ENCODE measurements around the gene FIGLA.

Gene FIGLA

GRCh38 chr2:70767699-70768589, 22.5 kb downstream of the FIGLA start, which contains the start of gene ADD2:
Gene ADD2, minus strand, starts transcription at chr2:70768200. Its CDS starts 61,792 bp downstream, at chr2:70706408.
- Histone ChIP-seq H3K9ac (ENCODE audit: low read length) (peak within 1 kb of the TSS; percentile 82), H2BK120ac (ENCODE audit: low read depth, low read length) (peak within 1 kb of the TSS; percentile 64), H2BK5ac (ENCODE audit: low read length) (no peak within 1 kb of the TSS), H3K27me3 (ENCODE audit: insufficient read depth, low read length, poor library complexity) (no peaks in the 10 kb centered on the region), H4K5ac (ENCODE audit: low read length) (no peak within 1 kb of the TSS), H3K4ac (ENCODE audit: low read depth, low read length) (peak within 1 kb of the TSS; percentile 77), H2BK15ac (replicated peaks; ENCODE audit: low read depth) (peak within 1 kb of the TSS; percentile 28), H3K27ac (ENCODE audit: low read depth, low read length) (peak within 1 kb of the TSS; percentile 80), H3K4me3 (ENCODE audit: low read length) (peak within 1 kb of the TSS; percentile 82), H3K56ac (ENCODE audit: low read length) (peak within 1 kb of the TSS; percentile 93), H3K4me2 (ENCODE audit: low read length) (peak within 1 kb of the TSS; percentile 75), H3K36me3 (ENCODE audit: control insufficient read depth, insufficient read depth, low read length) (no peaks in the 10 kb centered on the region), H3K79me2 (ENCODE audit: control insufficient read depth, insufficient read depth, low read length) (peaks cover 27% of the 10 kb centered on the region), H3K79me1 (ENCODE audit: low read length) (peaks cover 4% of the 10 kb centered on the region), H4K8ac (ENCODE audit: low read depth, low read length) (peak within 1 kb of the TSS; percentile 83), H3K23ac (ENCODE audit: low read length) (peak within 1 kb of the TSS; percentile 26), H3K4me1 (ENCODE audit: control insufficient read depth, low read depth, low read length) (peaks cover 4% of the 10 kb centered on the region), H3K18ac (ENCODE audit: low read length) (peak within 1 kb of the TSS; percentile 97), H2AK5ac (ENCODE audit: low read length) (no peak within 1 kb of the TSS)
- peak; percentile 91 for DNase-seq
- no CpG with 5 or more reads among the region's 74 CpGs for WGBS (ENCODE audit: extremely low coverage, insufficient coverage, low lambda C conversion rate)

GRCh38 chr2:70767079-70767698, 23.3 kb downstream of the FIGLA start:
- Histone ChIP-seq H3K56ac (ENCODE audit: low read length) (peak overlapping the region; percentile 93), H3K4me1 (ENCODE audit: control insufficient read depth, low read depth, low read length) (peaks cover 4% of the 10 kb centered on the region), H2BK15ac (replicated peaks; ENCODE audit: low read depth) (no peak overlapping the region), H3K18ac (ENCODE audit: low read length) (peak overlapping the region; percentile 97), H3K36me3 (ENCODE audit: control insufficient read depth, insufficient read depth, low read length) (no peaks in the 10 kb centered on the region), H3K4ac (ENCODE audit: low read depth, low read length) (peak overlapping the region; percentile 77), H3K27me3 (ENCODE audit: insufficient read depth, low read length, poor library complexity) (no peaks in the 10 kb centered on the region), H3K9ac (ENCODE audit: low read length) (peak overlapping the region; percentile 82), H3K23ac (ENCODE audit: low read length) (peak overlapping the region; percentile 26), H3K27ac (ENCODE audit: low read depth, low read length) (peak overlapping the region; percentile 80), H4K8ac (ENCODE audit: low read depth, low read length) (peak overlapping the region; percentile 83), H2BK120ac (ENCODE audit: low read depth, low read length) (no peak overlapping the region), H3K79me2 (ENCODE audit: control insufficient read depth, insufficient read depth, low read length) (peaks cover 31% of the 10 kb centered on the region), H2AK5ac (ENCODE audit: low read length) (no peak overlapping the region), H3K79me1 (ENCODE audit: low read length) (peaks cover 4% of the 10 kb centered on the region), H3K4me2 (ENCODE audit: low read length) (peak overlapping the region; percentile 75), H3K4me3 (ENCODE audit: low read length) (peak overlapping the region; percentile 82), H4K5ac (ENCODE audit: low read length) (no peak overlapping the region), H2BK5ac (ENCODE audit: low read length) (no peak overlapping the region)
- DNase-seq: peak; percentile 75
- no CpG with 5 or more reads among the region's 51 CpGs for WGBS (ENCODE audit: extremely low coverage, insufficient coverage, low lambda C conversion rate)

GRCh38 chr2:70766357-70767078, 23.9 kb downstream of the FIGLA start:
- H3K79me2 ChIP-seq (ENCODE audit: control insufficient read depth, insufficient read depth, low read length): peaks cover 33% of the 10 kb centered on the region
- H3K4me2 ChIP-seq (ENCODE audit: low read length): peak overlapping the region; percentile 70
- DNase-seq: no peak
- H2BK15ac ChIP-seq (replicated peaks; ENCODE audit: low read depth): no peak overlapping the region
- H3K36me3 ChIP-seq (ENCODE audit: control insufficient read depth, insufficient read depth, low read length): no peaks in the 10 kb centered on the region
- peak overlapping the region; percentile 80 for H3K27ac ChIP-seq (ENCODE audit: low read depth, low read length)
- H3K18ac ChIP-seq (ENCODE audit: low read length): peak overlapping the region; percentile 97
- no peaks in the 10 kb centered on the region for H3K27me3 ChIP-seq (ENCODE audit: insufficient read depth, low read length, poor library complexity)
- no peak overlapping the region for H4K5ac ChIP-seq (ENCODE audit: low read length)
- H3K4me1 ChIP-seq (ENCODE audit: control insufficient read depth, low read depth, low read length): peaks cover 4% of the 10 kb centered on the region
- H2AK5ac ChIP-seq (ENCODE audit: low read length): no peak overlapping the region
- H2BK5ac ChIP-seq (ENCODE audit: low read length): no peak overlapping the region
- H3K23ac ChIP-seq (ENCODE audit: low read length): peak overlapping the region; percentile 97
- peak overlapping the region; percentile 82 for H3K9ac ChIP-seq (ENCODE audit: low read length)
- WGBS (ENCODE audit: extremely low coverage, insufficient coverage, low lambda C conversion rate): no CpG with 5 or more reads among the region's 7 CpGs
- H3K56ac ChIP-seq (ENCODE audit: low read length): peak overlapping the region; percentile 93
- peaks cover 4% of the 10 kb centered on the region for H3K79me1 ChIP-seq (ENCODE audit: low read length)
- H4K8ac ChIP-seq (ENCODE audit: low read depth, low read length): no peak overlapping the region
- H3K4ac ChIP-seq (ENCODE audit: low read depth, low read length): peak overlapping the region; percentile 77
- H2BK120ac ChIP-seq (ENCODE audit: low read depth, low read length): peak overlapping the region; percentile 51
- H3K4me3 ChIP-seq (ENCODE audit: low read length): peak overlapping the region; percentile 82

- no peak overlapping the region for H4K5ac ChIP-seq (ENCODE audit: low read length)
- H3K27ac ChIP-seq (ENCODE audit: low read depth, low read length): no peak overlapping the region
- peaks cover 34% of the 10 kb centered on the region for H3K79me2 ChIP-seq (ENCODE audit: control insufficient read depth, insufficient read depth, low read length)
- no peak overlapping the region for H3K18ac ChIP-seq (ENCODE audit: low read length)
- peaks cover 4% of the 10 kb centered on the region for H3K4me1 ChIP-seq (ENCODE audit: control insufficient read depth, low read depth, low read length)
- no CpG with 5 or more reads among the region's 7 CpGs for WGBS (ENCODE audit: extremely low coverage, insufficient coverage, low lambda C conversion rate)
- no peak overlapping the region for H3K4me2 ChIP-seq (ENCODE audit: low read length)
- no peak overlapping the region for H2BK5ac ChIP-seq (ENCODE audit: low read length)
- H3K56ac ChIP-seq (ENCODE audit: low read length): no peak overlapping the region
- H3K79me1 ChIP-seq (ENCODE audit: low read length): peaks cover 4% of the 10 kb centered on the region
- H3K9ac ChIP-seq (ENCODE audit: low read length): no peak overlapping the region
- H3K23ac ChIP-seq (ENCODE audit: low read length): no peak overlapping the region
- H2BK15ac ChIP-seq (replicated peaks; ENCODE audit: low read depth): no peak overlapping the region
- no peak overlapping the region for H3K4ac ChIP-seq (ENCODE audit: low read depth, low read length)
- no peaks in the 10 kb centered on the region for H3K27me3 ChIP-seq (ENCODE audit: insufficient read depth, low read length, poor library complexity)
- H3K4me3 ChIP-seq (ENCODE audit: low read length): no peak overlapping the region
- H4K8ac ChIP-seq (ENCODE audit: low read depth, low read length): no peak overlapping the region
- no peak overlapping the region for H2AK5ac ChIP-seq (ENCODE audit: low read length)
- no peak overlapping the region for H2BK120ac ChIP-seq (ENCODE audit: low read depth, low read length)
- no peaks in the 10 kb centered on the region for H3K36me3 ChIP-seq (ENCODE audit: control insufficient read depth, insufficient read depth, low read length)
- no peak for DNase-seq
These were observed 24.9 kb downstream of the FIGLA start for GRCh38 chr2:70765507-70765906.

GRCh38 chr2:70759446-70759845, 31.0 kb downstream of the FIGLA start:
- peak overlapping the region; percentile 1 for H3K56ac ChIP-seq (ENCODE audit: low read length)
- no peaks in the 10 kb centered on the region for H3K36me3 ChIP-seq (ENCODE audit: control insufficient read depth, insufficient read depth, low read length)
- no peak overlapping the region for H3K4me3 ChIP-seq (ENCODE audit: low read length)
- peak overlapping the region; percentile 80 for H3K23ac ChIP-seq (ENCODE audit: low read length)
- no peak overlapping the region for H3K4me2 ChIP-seq (ENCODE audit: low read length)
- no peak overlapping the region for H2BK15ac ChIP-seq (replicated peaks; ENCODE audit: low read depth)
- H2BK120ac ChIP-seq (ENCODE audit: low read depth, low read length): no peak overlapping the region
- H4K8ac ChIP-seq (ENCODE audit: low read depth, low read length): no peak overlapping the region
- no peak overlapping the region for H4K5ac ChIP-seq (ENCODE audit: low read length)
- H2BK5ac ChIP-seq (ENCODE audit: low read length): no peak overlapping the region
- H3K9ac ChIP-seq (ENCODE audit: low read length): no peak overlapping the region
- peaks cover 65% of the 10 kb centered on the region for H3K79me2 ChIP-seq (ENCODE audit: control insufficient read depth, insufficient read depth, low read length)
- H3K27ac ChIP-seq (ENCODE audit: low read depth, low read length): no peak overlapping the region
- H3K4me1 ChIP-seq (ENCODE audit: control insufficient read depth, low read depth, low read length): peaks cover 2% of the 10 kb centered on the region
- WGBS (ENCODE audit: extremely low coverage, insufficient coverage, low lambda C conversion rate): no CpG with 5 or more reads among the region's 1 CpG
- DNase-seq: no peak
- H3K4ac ChIP-seq (ENCODE audit: low read depth, low read length): no peak overlapping the region
- no peaks in the 10 kb centered on the region for H3K27me3 ChIP-seq (ENCODE audit: insufficient read depth, low read length, poor library complexity)
- no peak overlapping the region for H2AK5ac ChIP-seq (ENCODE audit: low read length)
- H3K18ac ChIP-seq (ENCODE audit: low read length): no peak overlapping the region
- peaks cover 16% of the 10 kb centered on the region for H3K79me1 ChIP-seq (ENCODE audit: low read length)
